Fibroblast of pulmonary artery (primary cell): Measurements from ENCODE around the gene ZNF664.

Experiments used
- DNase-seq: peaks from one replicate; pipeline ENCODE4 v3.0.0-alpha.2; 2010; ENCODE audit warnings: low read depth
- H3K4me3 ChIP-seq: replicated peaks from 2 replicates; pipeline ENCODE4 v1.5.1; 2011; ENCODE audit warnings: low read depth, mild to moderate bottlenecking, control low read depth, low read length, moderate library complexity
- CTCF ChIP-seq: IDR thresholded peaks from 2 replicates; pipeline ENCODE4 v1.5.1; 2011; ENCODE audit warnings: mild to moderate bottlenecking, control low read depth, low read length, inconsistent platforms; ENCODE audit errors: missing control alignments

ZNF664 gene

GRCh38 chr12:124040737-124041136 is 67.7 kb downstream of the ZNF664 start:
- no peak for TF ChIP-seq CTCF
- DNase-seq, result no peak
- no peak overlapping the region for H3K4me3 ChIP-seq

- no peak for DNase-seq
- TF ChIP-seq CTCF, result no peak
- H3K4me3 ChIP-seq, result no peak overlapping the region
Observed at GRCh38 chr12:124041907-124042306, 68.9 kb downstream of the ZNF664 start.

- no peak overlapping the region for H3K4me3 ChIP-seq
- no peak for TF ChIP-seq CTCF
- DNase-seq, result no peak
Observed at GRCh38 chr12:124044021-124044420, 71.0 kb downstream of the ZNF664 start.

- H3K4me3 ChIP-seq, result no peak overlapping the region
- no peak for TF ChIP-seq CTCF
- no peak for DNase-seq
Observed at GRCh38 chr12:124044809-124045321, 71.8 kb downstream of the ZNF664 start.

- no peak for DNase-seq
- no peak for TF ChIP-seq CTCF
Observed at GRCh38 chr12:124045671-124046455, 72.8 kb downstream of the ZNF664 start.

GRCh38 chr12:124046456-124046740 is 73.4 kb downstream of the ZNF664 start:
- no peak overlapping the region for H3K4me3 ChIP-seq
- no peak for DNase-seq
- no peak for TF ChIP-seq CTCF

More at GRCh38 chr12:124045671-124046455, 72.8 kb downstream of the ZNF664 start:
- no peak overlapping the region for H3K4me3 ChIP-seq

- DNase-seq, result no peak
- no peak for TF ChIP-seq CTCF
- no peak overlapping the region for H3K4me3 ChIP-seq
Observed at GRCh38 chr12:124047045-124047566, 74.1 kb downstream of the ZNF664 start.
